Measurements from ENCODE around the gene MCCC2. TPM values are rescaled to one million over a fixed set of nuclear protein-coding genes. Genes with fewer than 3 reads are reported as not detected.

The MCCC2 gene
- total RNA-seq, 1 donor from 2014 or later: 48.6 TPM

DNA sequence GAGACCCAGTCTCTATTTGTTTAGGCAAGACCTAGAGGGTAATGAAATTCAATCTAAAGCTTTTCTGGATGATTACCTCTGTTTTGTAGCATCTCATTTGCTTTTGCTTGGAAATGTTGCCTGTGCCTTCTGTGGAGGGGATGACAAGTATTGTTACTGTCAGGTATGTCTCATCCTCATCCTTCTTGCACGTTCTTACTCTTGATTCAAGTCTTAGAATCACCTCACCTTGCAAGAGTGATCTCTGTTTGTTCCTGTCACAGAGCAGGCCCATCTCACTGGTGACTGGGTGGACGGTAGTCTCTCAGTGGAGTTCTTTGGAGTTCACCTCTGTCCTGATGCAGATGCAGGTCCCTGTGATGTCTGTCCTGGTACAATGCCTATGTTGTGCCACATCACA is 33.5 kb downstream of the MCCC2 start:
- peaks cover 39% of the 10 kb centered on the region for H3K36me3 Mint-ChIP-seq
- H3K27me3 Mint-ChIP-seq: no peaks in the 10 kb centered on the region
- H3K4me1 Mint-ChIP-seq (ENCODE audit: unreplicated experiment): peaks cover 3% of the 10 kb centered on the region
- no peak overlapping the region for H3K4me3 Mint-ChIP-seq
- TF ChIP-seq, protein P1, sequence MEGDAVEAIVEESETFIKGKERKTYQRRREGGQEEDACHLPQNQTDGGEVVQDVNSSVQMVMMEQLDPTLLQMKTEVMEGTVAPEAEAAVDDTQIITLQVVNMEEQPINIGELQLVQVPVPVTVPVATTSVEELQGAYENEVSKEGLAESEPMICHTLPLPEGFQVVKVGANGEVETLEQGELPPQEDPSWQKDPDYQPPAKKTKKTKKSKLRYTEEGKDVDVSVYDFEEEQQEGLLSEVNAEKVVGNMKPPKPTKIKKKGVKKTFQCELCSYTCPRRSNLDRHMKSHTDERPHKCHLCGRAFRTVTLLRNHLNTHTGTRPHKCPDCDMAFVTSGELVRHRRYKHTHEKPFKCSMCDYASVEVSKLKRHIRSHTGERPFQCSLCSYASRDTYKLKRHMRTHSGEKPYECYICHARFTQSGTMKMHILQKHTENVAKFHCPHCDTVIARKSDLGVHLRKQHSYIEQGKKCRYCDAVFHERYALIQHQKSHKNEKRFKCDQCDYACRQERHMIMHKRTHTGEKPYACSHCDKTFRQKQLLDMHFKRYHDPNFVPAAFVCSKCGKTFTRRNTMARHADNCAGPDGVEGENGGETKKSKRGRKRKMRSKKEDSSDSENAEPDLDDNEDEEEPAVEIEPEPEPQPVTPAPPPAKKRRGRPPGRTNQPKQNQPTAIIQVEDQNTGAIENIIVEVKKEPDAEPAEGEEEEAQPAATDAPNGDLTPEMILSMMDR (conservative IDR thresholded peaks at IDR 0.05): no peak
- H3K9me3 Mint-ChIP-seq: no peaks in the 10 kb centered on the region
- H3K27ac Mint-ChIP-seq: no peak overlapping the region
- DNase-seq (ENCODE audit: extremely low spot score, unreplicated experiment): no peak

DNA sequence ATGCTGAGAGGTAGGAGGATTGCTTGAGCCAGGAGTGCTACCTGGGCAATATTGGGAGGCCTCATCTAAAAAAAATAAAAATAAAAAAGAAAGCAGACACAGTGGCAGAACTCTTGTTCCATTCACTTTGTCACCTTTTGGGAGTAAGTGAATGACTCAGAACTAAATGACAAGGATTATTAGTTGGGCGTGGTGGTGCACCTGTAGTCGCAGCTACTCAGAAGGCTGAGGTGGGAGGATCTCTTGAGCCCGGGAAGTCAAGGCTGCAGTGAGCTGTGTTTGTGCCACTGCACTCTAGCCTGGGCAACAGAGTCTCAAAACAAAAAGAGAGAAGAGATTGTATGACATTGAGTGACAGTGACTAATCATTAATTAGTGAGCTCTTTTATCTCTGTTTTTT is 34.1 kb downstream of the MCCC2 start:
- Mint-ChIP-seq H3K27ac (no peak overlapping the region), H3K9me3 (no peaks in the 10 kb centered on the region), H3K27me3 (no peaks in the 10 kb centered on the region), H3K4me1 (ENCODE audit: unreplicated experiment) (peaks cover 3% of the 10 kb centered on the region), H3K36me3 (peaks cover 39% of the 10 kb centered on the region), H3K4me3 (no peak overlapping the region)
- TF ChIP-seq, protein P1 (conservative IDR thresholded peaks at IDR 0.05): no peak
- DNase-seq (ENCODE audit: extremely low spot score, unreplicated experiment): no peak

DNA sequence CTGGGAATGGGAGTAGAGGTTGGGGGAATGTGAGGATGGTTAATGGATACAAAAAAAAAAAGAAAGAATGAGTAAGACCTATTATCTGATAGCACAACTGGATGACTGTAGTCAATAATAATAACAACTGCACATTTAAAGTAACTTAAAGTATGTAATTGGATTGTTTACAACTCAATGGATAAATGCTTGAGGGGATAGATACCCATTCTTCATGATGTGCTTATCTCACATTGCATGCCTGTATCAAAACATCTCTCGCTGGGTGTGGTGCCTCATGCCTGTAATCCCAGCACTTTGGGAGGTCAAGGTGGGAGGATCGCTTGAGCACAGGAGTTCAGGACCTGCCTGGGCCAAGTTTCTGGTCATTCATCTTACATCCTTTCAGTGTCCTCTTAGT is 34.6 kb downstream of the MCCC2 start:
- H3K4me1 Mint-ChIP-seq (ENCODE audit: unreplicated experiment): peaks cover 3% of the 10 kb centered on the region
- no peak overlapping the region for H3K4me3 Mint-ChIP-seq
- peaks cover 37% of the 10 kb centered on the region for H3K36me3 Mint-ChIP-seq
- TF ChIP-seq, protein P1 (conservative IDR thresholded peaks at IDR 0.05): no peak
- no peak for DNase-seq (ENCODE audit: extremely low spot score, unreplicated experiment)
- no peak overlapping the region for H3K27ac Mint-ChIP-seq
- no peaks in the 10 kb centered on the region for H3K27me3 Mint-ChIP-seq
- no peaks in the 10 kb centered on the region for H3K9me3 Mint-ChIP-seq

DNA sequence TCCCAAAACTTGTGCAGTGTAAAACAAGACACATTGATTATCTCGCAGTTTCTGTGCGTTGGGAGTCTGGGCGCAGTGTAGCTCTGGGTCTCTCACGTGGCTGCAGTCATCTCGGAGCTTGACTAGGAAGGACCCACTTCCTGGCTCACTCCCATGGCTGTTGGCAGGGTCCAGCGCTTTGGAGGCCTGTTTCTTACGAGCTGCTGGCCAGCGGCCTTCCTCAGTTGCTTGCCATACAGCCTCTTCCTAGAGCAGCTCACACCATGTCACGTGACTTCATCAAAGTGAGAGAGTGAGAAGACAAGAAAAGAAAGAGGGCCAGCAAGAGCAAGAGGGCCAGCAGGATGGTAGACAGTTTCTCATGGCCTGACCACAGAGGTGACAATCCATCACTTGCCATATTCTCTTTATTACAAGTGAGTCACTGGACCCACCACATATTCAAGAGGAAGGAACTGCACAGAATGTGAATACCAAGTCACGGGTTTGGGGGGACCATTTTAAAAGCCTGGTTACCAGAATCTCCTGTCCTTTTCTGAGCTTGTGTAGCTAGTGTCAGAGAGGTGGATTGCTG is 36.2 kb downstream of the MCCC2 start:
- H3K27ac Mint-ChIP-seq: no peak overlapping the region
- no peaks in the 10 kb centered on the region for H3K9me3 Mint-ChIP-seq
- no peak for DNase-seq (ENCODE audit: extremely low spot score, unreplicated experiment)
- no peak overlapping the region for H3K4me3 Mint-ChIP-seq
- no peaks in the 10 kb centered on the region for H3K27me3 Mint-ChIP-seq
- peaks cover 42% of the 10 kb centered on the region for H3K36me3 Mint-ChIP-seq
- TF ChIP-seq, protein P1 (conservative IDR thresholded peaks at IDR 0.05): no peak
- H3K4me1 Mint-ChIP-seq (ENCODE audit: unreplicated experiment): peaks cover 3% of the 10 kb centered on the region

DNA sequence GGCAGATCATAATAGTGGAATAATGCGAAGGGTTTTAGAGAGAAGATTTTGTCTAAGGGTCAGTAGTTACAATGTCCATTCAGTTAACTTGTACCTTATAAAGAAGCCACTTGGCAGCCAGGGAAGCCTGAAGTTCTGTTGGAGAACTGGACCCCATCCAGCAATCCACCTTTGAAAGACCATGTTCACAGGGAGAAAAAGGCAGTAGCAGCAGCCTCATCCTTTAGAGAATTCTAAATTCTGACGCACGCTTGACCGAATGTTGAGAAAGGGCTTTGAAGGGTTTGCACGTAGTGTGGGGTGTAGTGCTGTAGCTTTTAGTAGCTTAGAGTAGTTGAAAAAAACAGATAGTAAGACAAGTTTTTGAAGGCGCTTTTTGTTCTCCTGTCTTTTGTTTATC is 42.8 kb downstream of the MCCC2 start:
- peaks cover 41% of the 10 kb centered on the region for H3K36me3 Mint-ChIP-seq
- no peak overlapping the region for H3K4me3 Mint-ChIP-seq
- H3K27ac Mint-ChIP-seq: no peak overlapping the region
- H3K27me3 Mint-ChIP-seq: no peaks in the 10 kb centered on the region
- no peak for DNase-seq (ENCODE audit: extremely low spot score, unreplicated experiment)
- TF ChIP-seq, protein P1 (conservative IDR thresholded peaks at IDR 0.05): no peak
- H3K4me1 Mint-ChIP-seq (ENCODE audit: unreplicated experiment): peaks cover 10% of the 10 kb centered on the region
- H3K9me3 Mint-ChIP-seq: peaks cover 4% of the 10 kb centered on the region

DNA sequence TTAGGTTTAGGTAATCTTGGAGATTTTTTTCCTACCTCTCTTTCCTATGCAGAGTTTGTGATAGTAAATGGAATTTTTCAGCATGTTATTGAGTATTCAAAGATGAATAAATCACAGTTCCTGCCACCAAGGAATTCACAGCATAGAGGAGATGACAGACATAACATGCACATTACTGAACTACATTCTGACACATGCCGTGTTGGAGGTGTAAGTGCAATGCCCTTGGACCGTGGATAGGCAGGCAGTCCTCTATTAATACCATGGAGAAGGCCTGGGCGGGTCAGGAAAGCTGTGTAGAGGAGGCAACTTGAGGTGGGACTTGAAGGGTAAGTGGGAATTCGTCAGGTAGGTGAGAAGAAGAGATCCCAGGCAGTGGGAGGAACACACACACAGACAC is 43.9 kb downstream of the MCCC2 start:
- Mint-ChIP-seq H3K4me1 (ENCODE audit: unreplicated experiment) (peaks cover 10% of the 10 kb centered on the region), H3K27me3 (no peaks in the 10 kb centered on the region), H3K27ac (no peak overlapping the region), H3K9me3 (peaks cover 10% of the 10 kb centered on the region), H3K4me3 (no peak overlapping the region), H3K36me3 (peaks cover 46% of the 10 kb centered on the region)
- TF ChIP-seq, protein P1 (conservative IDR thresholded peaks at IDR 0.05): no peak
- no peak for DNase-seq (ENCODE audit: extremely low spot score, unreplicated experiment)
